Pancreas (tissue), 10 donors: Measurements from ENCODE around the gene C15orf40. TPM values are rescaled to one million over a fixed set of nuclear protein-coding genes. Genes with fewer than 3 reads are reported as not detected.
A peak's percentile ranks its signal among the peaks of the same experiment; 100 is the strongest.
"Not testable (repeated sequence)": the region's sequence is repeated elsewhere in the genome, so short reads cannot be mapped to it uniquely, and the experiment has no call there.

Experiments
- ATAC-seq, 4 donors: fragments of 200-7000 bp; cut with Tn5 transposase; one replicate each; pipeline versions ENCODE4 v1.8.0 to v1.9.1; 2020; ENCODE audit warnings: mild to moderate bottlenecking in 4 of 4, moderate library complexity in 4 of 4
- DNase-seq, 6 donors: peaks; one replicate each; pipeline ENCODE4 v3.0.0-alpha.2; 2020
- FAIRE-seq: peaks from 2 replicates; lab custom pipeline; 2012; peaks lifted over from hg19 to GRCh38; lab: Jason Lieb, UNC
- H3K27ac ChIP-seq, 4 donors: fragments of 200-600 bp; sonication (generic); 1 replicate in 3 of 4; 2 replicates in 1 of 4; pipeline versions ENCODE4 v1.5.0 to v1.8.0; 2020
- H3K27me3 ChIP-seq, 4 donors: fragments of 200-600 bp; one replicate each; pipeline ENCODE4 v1.8.0; 2021
- H3K36me3 ChIP-seq, 3 donors: fragments of 200-600 bp; sonication (generic) in 1 of 3; one replicate each; pipeline versions ENCODE4 v1.5.0 to v1.8.0; 2020 to 2021
- H3K4me1 ChIP-seq, 3 donors: fragments of 200-600 bp; one replicate each; pipeline ENCODE4 v1.8.0; 2021
- H3K4me3 ChIP-seq, 4 donors: fragments of 200-600 bp; sonication (generic) in 2 of 4; one replicate each; pipeline versions ENCODE4 v1.5.0 to v1.8.0; 2020 to 2021
- H3K9me3 ChIP-seq, 4 donors: fragments of 200-600 bp; one replicate each; pipeline ENCODE4 v1.8.0; 2021
- WGBS, 2 donors: extraction: QIAGEN DNeasy Blood & Tissue Kit; methylation state at CpG; one replicate each; pipeline ENCODE4 v1.1.7; 2013; 5-methylcytosine and 5-hydroxymethylcytosine counted together
- intact Hi-C, 3 donors: fragments of 100-400 bp; cut with DNase I; formaldehyde crosslinking; loops; one replicate each; pipeline versions ENCODE4 v1.11.1 to v1.14.2; 2022
- polyA plus RNA-seq, 2 donors: library from polyadenylated mRNA; stranded (reverse); fragments of 200-250 nt; gene quantifications; one replicate each; pipeline ENCODE4 v1.2.3, GENCODE V29; 2013
- total RNA-seq, 6 donors: library from RNA; stranded (reverse); fragmentation: NEBNext Ultra II Directional in 4 of 6; extraction: Animal tissue kit (Norgen Biotek cat#: 25700) in 4 of 6; gene quantifications; one replicate each; pipeline versions ENCODE4 v1.2.1 to v1.2.4, GENCODE V29; 2021 to 2023
- TF ChIP-seq, protein P1 (sequence below), 4 donors: fragments of 200-600 bp; sonication (generic) in 3 of 4; IDR thresholded peaks; one replicate each; pipeline versions ENCODE4 v1.5.0 to v1.8.0; 2021; ENCODE audit warnings: antibody characterized with exemption in 4 of 4
- donor health status: healthy with polysubstance abuse.
- donor health status: DM: no; HTN: no; CAD: no; lungs with moderate emphysema.
- donor health status: DM: no; HTN: no; CAD: no.
- donor health status: control.
- donor health status: control.
- donor health status: Bipolar disorder and iron deficiency.
- donor health status: DM: yes; HTN: yes; CAD: no.
- donor health status: DM: no; HTN: no; CAD: no.
- donor health status: DM: no; HTN: no; CAD: no.
- donor health status: DM: yes; HTN: yes; CAD: no.

Gene C15orf40
- total and polyA plus RNA-seq, 8 donors = 6.4 to 19.0 (median 10.2) TPM

DNA sequence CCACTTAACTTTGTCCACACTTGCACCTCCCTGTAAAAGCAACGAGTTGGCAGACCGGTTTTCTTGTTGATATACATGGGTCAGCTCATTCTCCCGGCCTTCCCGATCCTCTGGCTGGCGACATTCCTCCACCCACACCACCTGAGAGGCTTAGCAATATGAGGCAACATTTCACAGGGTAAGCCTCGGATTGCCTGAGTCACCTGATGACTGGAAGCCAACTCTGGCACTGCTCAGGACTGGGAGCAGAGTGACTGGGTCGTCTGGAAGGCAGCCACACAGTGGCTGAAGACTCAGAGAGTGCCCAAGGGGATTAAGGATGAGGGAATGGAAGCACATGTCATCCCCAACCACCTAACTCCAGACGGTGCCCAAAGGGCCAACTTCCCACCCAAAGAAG is 68.7 kb downstream of the C15orf40 start:
- intact Hi-C loops = no loop called here
- H3K4me3 ChIP-seq = no peak overlapping the region
- peak; percentile 91 to 97 (median 93) for ATAC-seq
- 18 to 19% methylated on average over 8 of the region's 8 CpGs for WGBS, 2 donors
- TF ChIP-seq, protein P1, sequence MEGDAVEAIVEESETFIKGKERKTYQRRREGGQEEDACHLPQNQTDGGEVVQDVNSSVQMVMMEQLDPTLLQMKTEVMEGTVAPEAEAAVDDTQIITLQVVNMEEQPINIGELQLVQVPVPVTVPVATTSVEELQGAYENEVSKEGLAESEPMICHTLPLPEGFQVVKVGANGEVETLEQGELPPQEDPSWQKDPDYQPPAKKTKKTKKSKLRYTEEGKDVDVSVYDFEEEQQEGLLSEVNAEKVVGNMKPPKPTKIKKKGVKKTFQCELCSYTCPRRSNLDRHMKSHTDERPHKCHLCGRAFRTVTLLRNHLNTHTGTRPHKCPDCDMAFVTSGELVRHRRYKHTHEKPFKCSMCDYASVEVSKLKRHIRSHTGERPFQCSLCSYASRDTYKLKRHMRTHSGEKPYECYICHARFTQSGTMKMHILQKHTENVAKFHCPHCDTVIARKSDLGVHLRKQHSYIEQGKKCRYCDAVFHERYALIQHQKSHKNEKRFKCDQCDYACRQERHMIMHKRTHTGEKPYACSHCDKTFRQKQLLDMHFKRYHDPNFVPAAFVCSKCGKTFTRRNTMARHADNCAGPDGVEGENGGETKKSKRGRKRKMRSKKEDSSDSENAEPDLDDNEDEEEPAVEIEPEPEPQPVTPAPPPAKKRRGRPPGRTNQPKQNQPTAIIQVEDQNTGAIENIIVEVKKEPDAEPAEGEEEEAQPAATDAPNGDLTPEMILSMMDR (IDR thresholded peaks at IDR 0.05) = no peak
- peaks cover 41 to 63% (median 53%) of the 10 kb centered on the region in 3 donors for H3K4me1 ChIP-seq
- H3K27me3 ChIP-seq = no peaks in the 10 kb centered on the region
- DNase-seq = peak; percentile 74 to 95 (median 91)
- peak overlapping the region; percentile 11 to 84 (median 54) for H3K27ac ChIP-seq
- no peaks in the 10 kb centered on the region for H3K36me3 ChIP-seq
- no peaks in the 10 kb centered on the region for H3K9me3 ChIP-seq
- no peak for FAIRE-seq

DNA sequence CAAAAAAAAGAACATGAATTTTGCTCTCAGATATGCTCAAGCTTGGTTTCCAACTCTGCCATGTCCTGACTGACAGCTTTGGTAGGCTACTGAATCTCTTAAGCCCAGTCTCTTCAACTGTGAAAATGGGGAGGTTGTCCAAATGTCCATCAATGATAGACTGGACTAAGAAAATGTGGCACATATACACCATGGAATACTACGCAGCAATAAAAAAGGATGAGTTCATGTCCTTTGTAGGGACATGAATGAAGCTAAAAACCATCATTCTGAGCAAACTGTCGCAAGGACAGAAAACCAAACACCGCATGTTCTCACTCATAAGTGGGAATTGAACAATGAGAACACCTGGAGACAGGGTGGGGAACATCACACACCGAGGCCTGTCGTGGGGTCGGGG is 71.8 kb downstream of the C15orf40 start:
- H3K27me3 ChIP-seq, H3K9me3 ChIP-seq, FAIRE-seq, H3K27ac ChIP-seq, intact Hi-C loops, ATAC-seq, H3K4me3 ChIP-seq, H3K36me3 ChIP-seq, DNase-seq: not testable (repeated sequence)
- WGBS, 2 donors = 84 to 88% methylated on average over 6 of the region's 6 CpGs
- H3K4me1 ChIP-seq = peaks cover 57 to 83% (median 77%) of the 10 kb centered on the region in 3 donors

Other genes with a start within 250 kb of the C15orf40 start
- under 1 TPM in 2 of 6 donors, not detected in 4; 0.04 to 0.09 TPM for gene FSD2, start 205.6 kb downstream of the C15orf40 start, total RNA-seq
- gene FSD2, start 205.6 kb downstream of the C15orf40 start, polyA plus RNA-seq = under 1 TPM; 0.04 to 0.07 TPM
- 1 to 10 TPM; 3.7 to 6.1 (median 4.6) TPM for gene WHAMM, start 202.0 kb downstream of the C15orf40 start, total RNA-seq
- 1 to 10 TPM; 4.0 to 4.2 TPM for gene WHAMM, start 202.0 kb downstream of the C15orf40 start, polyA plus RNA-seq
- gene HOMER2, start 58.9 kb downstream of the C15orf40 start, total RNA-seq = 100 to 1,000 TPM in 5 of 6 donors, 10 to 100 TPM in 1; 82.1 to 180 (median 147) TPM
- gene HOMER2, start 58.9 kb downstream of the C15orf40 start, polyA plus RNA-seq = 10 to 100 TPM; 76.8 to 92.2 TPM
- gene RAMAC, start 25.4 kb downstream of the C15orf40 start, total RNA-seq = 10 to 100 TPM in 2 of 6 donors, 1 to 10 TPM in 4; 7.0 to 12.7 (median 9.0) TPM
- gene RAMAC, start 25.4 kb downstream of the C15orf40 start, polyA plus RNA-seq = 10 to 100 TPM in 1 of 2 donors, 1 to 10 TPM in 1; 9.9 to 15.5 TPM
- 10 to 100 TPM; 11.4 to 24.4 (median 15.6) TPM for gene BTBD1, start 55.6 kb upstream of the C15orf40 start, total RNA-seq
- 10 to 100 TPM in 1 of 2 donors, 1 to 10 TPM in 1; 5.1 to 16.1 TPM for gene BTBD1, start 55.6 kb upstream of the C15orf40 start, polyA plus RNA-seq
- gene TM6SF1, start 96.0 kb upstream of the C15orf40 start, total RNA-seq = 1 to 10 TPM in 3 of 6 donors, under 1 TPM in 3; 0.19 to 6.0 (median 0.99) TPM
- gene TM6SF1, start 96.0 kb upstream of the C15orf40 start, polyA plus RNA-seq = 1 to 10 TPM in 1 of 2 donors, under 1 TPM in 1; 0.87 to 2.2 TPM
- 10 to 100 TPM in 2 of 6 donors, 1 to 10 TPM in 4; 5.8 to 17.2 (median 7.9) TPM for gene HDGFL3, start 196.2 kb upstream of the C15orf40 start, total RNA-seq
- gene HDGFL3, start 196.2 kb upstream of the C15orf40 start, polyA plus RNA-seq = 10 to 100 TPM in 1 of 2 donors, 1 to 10 TPM in 1; 3.0 to 10.5 TPM